ENCODE data around the gene ANKRD28.

Gene ANKRD28

DNA sequence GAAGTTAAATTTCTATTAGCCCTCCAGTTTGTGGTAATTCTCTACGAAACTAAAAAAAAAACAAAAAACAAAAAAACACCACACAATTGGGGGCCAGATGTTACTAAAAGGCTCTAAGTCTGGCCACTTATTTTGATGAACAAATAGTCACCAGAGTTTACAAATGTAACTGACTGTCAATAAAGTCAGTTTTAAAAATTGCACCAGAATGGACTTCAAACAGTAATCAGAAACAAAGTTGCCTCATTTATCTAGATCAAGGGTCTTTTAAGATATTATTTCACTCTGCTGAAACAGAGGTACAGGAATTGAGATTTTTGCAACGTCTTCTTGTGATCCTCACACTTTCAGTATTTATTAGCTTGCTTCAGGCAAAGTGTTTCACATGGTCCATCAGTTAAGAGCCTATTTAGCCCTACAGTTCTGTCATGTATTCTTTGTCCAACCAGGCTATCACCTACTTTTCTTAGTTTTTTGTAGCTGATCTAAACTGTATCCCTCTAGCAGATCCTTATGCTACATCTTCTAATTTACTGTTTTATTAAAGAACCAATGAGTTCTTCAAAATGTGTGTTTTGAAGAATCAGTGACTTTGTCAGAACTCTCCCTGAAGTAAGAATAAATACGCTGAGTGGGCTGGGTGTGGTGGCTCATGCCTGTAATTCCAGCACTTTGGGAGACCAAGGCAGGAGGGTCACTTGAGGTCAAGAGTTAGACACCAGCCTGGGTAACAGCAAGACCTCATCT, 74.7 kb downstream of the ANKRD28 start:
- no peak for DNase-seq

DNA sequence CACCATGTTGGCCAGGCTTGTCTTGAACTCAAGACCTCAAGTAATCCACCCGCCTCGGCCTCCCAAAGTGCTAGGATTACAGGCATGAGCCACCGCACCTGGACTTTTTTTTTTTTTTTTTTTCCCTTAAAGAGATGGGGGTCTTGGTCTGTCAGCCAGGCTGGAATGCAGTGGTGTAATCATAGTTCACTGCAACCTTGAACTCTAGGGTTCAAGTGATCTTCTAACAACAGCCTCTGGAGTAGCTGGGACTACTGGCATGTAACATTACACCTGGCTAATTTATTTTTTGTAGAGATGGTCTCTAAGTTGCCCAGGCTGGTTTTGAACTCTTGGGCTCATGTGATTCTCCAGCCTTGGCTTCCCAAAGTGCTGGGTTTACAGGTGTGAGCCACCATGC, 81.6 kb downstream of the ANKRD28 start:
- no peak for DNase-seq

DNA sequence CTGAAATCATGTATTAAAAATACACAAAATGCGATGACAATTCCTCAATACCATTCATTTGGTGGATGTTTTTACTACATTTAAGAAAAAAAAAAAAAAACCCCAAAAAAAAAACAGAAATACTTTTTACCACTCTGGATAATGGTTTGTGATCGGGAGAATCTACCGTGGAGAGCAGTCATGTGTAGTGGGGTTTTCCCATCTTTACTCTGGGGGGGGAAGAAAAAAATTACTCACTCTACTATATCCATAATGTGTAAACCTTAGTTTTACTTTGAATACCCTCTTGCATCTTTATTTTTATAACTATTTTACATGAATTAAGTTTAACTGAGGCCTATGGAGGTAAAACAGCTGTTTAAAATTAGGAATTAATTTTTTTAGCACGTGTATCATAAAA, 83.3 kb downstream of the ANKRD28 start:
- DNase-seq, result no peak

DNA sequence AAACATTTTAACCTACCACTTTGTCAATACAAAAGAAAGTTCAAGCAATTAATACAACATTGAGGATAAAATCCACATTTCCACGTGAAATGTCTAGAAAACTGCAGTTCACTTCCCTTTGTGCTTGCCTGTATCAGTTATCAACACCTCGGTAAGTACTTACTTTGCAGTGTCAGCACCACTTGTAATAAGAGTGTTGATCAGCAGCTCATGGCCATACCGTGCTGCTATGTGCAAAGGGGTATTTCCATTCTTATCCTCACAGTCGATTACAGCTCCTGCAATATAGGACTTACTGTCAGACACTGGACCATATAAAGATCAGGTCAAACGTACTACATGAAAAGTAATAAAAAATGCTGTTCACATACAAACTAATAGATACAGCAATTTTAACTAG, 84.4 kb downstream of the ANKRD28 start:
- DNase-seq, result no peak

DNA sequence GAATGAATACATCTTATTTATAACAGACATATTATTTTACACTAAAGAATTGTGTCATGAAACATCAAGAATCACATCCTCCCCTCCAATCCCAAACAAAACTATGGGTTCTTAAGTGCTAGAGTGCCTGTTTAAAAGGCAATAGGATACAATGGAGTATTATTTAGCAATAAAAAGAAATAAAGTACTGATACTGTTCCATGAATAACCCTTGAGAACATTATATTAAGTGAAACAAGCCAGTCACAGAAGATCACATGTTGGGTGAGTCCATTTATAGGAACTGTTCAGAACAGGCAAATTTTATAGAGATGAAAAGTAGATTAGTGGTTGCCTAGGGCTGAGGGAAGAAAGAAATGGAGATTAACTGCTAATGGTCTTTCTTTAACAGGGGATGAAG, 86.5 kb downstream of the ANKRD28 start:
- no peak for DNase-seq

DNA sequence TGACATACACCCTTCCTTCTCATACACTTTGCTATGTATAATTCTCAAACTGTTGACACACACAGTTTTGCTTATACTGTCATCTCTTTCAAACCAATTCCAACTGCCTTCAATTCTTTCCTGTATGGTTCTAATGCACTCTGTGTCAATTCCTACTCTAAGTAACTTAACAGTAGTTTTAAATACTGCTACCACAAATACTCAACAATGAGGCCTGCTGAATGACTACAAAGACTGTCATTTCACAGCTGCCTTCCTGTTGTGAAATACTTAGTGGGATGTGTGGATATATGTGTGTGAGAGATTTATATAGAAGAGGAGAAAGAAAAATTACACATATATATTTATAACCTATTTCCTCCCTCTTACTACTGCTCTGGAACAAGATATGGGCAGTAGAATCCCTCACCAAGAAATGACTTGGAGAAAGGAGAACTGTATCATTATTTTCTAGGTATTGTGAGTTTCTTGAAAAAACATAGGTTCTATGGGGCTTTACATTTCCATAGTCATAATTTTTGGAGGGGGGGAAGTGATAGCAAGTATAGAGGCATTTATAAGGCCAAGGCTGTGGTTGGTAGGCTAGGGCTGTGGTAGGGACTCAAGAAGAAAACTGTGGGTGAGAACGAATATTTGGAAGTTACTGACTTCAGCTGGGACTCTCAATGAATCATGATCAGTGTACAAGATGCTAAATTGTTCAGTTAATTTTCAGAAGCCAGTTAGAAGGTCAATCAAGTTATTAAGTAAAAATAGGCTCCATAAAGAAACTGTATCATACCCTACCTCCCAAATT, 88.7 kb downstream of the ANKRD28 start:
- no peak for DNase-seq

DNA sequence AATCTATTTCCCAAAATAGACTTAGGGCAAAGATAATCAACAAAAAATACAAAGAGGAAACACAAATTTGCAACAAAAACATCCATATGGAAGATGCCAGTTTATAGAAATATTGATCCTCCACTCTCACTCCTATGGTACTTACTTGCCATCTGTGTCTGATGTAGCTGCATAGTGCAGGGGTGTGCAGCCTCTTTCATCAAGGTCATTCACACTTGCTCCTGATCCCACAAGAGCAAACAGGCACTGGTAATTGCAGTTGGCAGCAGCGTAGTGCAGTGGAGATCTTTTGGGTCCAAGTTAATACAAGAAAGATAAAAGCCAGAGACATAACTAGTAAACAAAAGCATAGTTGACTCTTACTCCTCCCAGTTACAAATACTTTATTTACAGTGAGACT, 90.0 kb downstream of the ANKRD28 start:
- DNase-seq, result no peak

DNA sequence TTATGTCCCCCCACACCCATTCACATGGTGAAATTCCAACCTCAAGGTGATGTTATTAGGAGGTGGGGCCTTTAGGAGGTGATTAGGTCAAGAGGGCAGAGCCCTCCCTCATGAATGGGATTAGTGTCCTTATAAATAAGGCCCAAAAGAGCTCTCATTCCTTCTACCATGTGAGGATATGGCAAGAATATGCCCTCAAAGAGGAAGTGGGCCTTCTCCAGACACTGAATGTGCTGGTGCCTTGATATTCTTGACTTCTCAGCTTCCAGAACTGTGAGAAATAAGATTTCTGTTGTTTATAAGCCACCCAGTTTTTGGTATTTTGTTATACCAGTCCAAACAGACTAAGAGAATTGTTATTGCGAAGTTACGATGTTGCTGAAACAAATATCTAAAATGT, 94.4 kb downstream of the ANKRD28 start:
- no peak for DNase-seq

DNA sequence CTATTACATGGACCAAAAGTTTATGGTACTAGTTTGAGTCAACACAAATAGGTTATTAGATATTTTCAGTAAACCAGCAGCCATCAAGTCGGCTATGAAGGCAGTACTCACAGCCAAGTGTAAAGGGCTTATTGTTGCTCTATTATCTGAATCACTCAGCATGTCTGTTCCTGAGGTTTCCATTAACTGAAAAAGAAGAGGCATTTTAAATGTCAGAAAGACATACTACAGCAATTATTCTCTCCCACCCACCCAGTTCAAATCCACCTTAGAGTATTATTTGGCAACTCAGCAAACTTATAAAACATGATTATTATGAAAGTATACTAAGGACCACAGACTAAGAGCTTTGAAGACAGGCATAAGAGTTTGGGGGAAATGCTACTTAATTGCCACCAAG, 103.2 kb downstream of the ANKRD28 start:
- no peak for DNase-seq

DNA sequence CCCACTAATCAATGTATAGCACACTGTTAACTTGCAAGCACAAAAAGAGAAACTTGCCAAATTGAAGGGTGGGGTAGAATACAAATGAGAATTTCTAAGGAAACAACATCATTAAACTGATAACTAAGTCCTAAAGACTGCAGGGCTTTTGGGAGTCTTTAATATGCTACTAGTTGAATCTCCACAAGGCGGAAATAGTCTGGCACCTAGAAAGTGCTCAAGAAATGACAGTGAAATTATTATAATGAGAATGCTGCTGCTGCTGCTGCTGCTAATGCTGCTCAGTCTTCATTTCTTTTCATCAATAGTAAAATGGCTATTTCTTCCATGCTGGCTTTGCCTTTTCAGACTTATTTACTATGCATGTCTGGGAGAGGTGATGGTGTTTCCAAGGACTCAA, 104.4 kb downstream of the ANKRD28 start:
- no peak for DNase-seq

DNA sequence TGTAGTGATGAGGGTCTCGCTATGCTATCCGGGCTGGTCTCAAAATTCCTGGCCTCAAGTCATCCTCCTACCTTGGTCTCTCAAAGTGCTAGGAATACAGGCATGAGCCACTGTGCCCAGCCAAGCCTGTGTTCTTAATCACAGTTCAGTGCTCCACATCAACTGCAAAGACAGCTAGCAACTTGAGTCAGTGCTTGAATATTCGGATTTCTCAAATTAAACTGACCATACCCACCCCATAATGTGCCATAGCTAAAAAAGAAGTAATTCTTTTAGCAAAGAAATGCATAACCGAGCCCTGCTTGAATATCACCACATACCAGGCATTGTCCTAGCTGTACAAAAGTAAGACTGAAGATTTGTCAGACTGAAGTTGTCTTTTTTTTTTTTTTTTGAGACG, 107.0 kb downstream of the ANKRD28 start:
- no peak for DNase-seq

DNA sequence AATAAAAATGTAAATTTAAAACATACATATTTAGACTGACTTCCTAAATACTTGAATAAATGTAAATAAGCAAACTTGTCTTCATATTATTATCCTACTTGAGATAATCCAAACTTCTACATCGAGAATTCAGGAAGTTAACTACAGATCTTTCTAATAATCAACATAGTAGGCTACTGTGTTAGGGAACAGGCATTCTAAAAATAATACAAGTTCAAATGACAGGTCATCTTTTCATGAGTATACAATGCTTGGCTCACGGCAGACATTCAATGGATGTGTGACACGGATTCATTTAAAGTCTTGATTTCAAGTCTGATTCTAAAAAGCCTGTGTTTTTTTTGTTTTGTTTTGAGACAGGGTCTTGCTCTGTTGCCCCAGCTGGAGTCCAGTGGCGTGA, 107.5 kb downstream of the ANKRD28 start:
- DNase-seq, result no peak

DNA sequence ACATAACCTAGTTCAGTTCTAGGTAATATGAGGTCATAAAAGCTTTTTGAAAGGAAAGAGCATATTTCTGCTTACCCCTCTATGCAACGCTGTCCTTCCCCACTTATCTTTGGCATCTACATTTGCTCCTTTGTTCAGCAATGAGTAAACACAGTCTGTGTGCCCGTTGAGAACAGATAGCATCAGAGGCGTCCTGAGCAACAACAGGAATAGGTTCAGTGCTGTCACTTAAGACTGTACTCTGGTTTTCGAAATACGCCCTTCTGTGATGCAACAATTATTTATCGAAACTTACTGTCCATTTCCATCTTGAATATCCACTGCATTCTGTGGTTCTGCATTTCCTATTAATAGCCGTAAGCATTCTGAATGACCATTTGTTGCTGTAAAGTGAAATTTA, 111.9 kb downstream of the ANKRD28 start:
- DNase-seq, result no peak

DNA sequence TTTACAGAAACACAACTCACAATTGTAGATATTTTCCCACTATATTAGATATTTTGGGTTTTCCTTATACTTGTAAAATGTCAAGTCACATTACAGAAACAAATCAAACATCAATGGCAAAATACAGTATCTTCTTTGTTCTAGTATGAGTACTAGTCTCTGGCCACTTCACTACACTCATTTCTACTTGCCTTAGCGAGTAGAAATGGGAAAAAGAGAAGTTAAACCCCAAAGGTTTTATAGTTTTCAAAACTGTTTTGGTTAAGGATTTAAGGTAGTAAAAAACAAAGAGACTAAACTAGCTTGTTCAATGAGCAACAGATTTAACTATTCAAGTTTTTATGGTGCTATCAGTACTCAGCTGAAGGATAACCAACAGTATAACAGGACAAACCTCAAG, 114.5 kb downstream of the ANKRD28 start:
- no peak for DNase-seq

DNA sequence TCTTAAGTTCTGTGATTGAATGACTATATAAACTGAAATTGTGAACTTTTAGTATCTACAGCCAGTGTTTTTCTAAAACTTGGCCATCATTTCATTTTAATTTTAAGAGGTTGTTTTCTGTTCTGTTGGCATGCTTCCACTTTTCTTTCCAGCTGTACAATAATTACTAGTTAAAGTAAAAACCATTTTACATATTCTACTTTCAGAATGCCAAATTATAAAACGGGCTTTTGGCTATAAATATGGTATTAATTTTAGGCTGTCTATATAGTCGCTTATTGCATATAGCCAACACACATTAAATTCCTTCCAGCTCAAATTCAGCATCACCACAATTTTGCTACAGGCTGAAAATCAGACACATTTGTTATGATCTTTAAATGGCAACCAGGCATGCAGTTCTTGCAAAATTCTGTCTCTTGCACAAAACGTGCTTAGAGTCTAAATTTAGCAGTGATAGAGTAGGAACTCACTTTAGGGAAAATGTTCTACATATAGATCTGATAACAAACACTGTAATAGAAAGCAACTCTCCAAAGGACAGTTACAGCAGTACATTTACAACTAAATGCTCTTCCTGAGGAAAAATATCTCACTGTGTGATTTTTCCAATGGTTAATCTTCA, 115.1 kb downstream of the ANKRD28 start:
- DNase-seq, result no peak

DNA sequence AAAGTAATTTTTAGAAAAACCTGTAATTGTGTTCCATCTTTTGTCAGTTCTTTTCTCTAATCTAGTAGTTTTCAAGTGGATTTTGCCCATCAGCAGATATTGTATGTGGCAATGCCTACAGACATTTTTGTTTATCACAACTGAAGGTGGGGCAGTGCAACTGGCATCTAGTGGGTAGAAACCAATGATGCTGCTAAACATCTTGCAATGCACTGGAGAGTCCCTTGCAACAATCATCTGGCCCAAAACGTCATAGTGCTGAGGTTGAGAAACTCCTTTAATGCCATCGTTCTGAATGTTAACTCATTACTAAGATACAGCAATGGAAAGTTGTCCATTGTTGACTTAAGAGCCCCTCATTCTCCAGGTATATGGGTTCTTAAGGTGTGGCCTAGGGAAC, 116.1 kb downstream of the ANKRD28 start:
- no peak for DNase-seq

DNA sequence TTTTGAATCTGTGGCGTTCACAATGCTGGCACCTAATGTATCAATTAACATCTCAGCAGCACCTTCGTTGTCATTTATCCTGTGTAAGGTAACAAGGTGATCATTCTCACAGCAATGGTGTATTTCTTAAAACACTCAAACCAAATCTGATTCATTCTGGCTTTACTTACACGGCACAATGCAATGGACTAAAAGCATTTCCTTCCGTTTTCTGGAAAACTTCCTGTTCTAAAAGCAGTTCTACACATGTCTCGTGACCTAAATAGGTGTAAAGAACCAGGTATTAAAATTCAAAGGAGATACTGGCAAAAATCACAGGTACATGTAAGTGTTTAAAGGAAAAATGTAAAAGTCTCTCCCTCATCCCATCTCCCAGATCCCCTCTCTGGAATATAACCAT, 118.5 kb downstream of the ANKRD28 start:
- DNase-seq, result no peak

DNA sequence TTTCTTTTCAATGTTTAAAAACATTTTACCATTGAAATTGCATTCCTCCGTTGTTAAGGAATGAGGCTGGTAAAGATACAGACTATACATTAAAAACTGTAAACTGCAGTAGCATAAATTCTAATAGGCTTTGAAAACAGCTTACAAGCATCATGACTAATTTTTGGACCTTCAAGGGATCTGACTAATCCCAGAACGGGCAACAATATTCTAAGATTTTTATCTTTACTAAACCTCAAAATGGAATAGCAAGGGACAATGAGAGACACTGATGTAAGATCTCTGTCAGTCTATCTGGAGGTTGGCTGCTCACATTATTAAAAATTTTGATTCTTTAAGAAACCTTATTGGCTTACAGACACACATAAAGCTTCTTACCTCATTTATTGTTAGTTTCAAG, 121.5 kb downstream of the ANKRD28 start:
- no peak for DNase-seq

DNA sequence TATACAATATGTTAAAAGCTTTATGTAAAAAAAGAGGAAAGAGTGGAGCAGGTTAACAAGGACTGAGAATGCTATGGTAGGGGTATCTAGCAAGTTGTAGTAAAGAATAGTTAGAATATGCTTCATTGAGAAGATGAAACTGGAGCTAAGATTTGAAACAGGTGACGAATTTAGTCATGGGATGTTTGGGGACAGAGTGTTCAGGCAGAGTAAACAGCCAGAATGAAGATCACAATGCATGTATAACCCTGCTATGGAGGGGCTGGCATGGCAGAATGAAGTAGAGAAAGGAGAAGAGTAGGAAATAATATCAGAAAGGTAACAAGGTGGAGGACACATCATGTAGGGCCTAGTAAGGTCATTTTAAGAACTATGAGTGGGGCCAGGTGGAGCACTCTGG, 124.2 kb downstream of the ANKRD28 start:
- no peak for DNase-seq

DNA sequence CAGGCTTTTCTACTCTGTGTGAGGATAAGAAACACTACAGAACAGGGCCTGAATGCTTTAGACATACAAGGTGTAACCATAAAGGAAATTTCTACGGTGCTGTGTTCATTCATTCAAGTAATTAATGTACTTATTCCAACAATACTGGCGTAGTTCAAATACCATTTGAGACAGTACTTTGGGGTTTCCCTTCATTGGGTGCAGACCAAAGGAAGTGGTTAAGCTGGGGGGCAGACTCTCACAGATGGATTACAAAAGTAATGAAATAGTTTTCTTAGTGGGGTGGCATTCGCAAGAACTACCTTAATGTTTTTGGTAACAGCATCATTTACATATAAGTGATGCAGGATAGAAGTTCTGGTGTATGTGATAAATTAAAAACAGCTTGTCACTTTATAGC, 130.3 kb downstream of the ANKRD28 start:
- DNase-seq, result peak in 3 of 6 experiments; percentile 14 to 32 (median 31)

DNA sequence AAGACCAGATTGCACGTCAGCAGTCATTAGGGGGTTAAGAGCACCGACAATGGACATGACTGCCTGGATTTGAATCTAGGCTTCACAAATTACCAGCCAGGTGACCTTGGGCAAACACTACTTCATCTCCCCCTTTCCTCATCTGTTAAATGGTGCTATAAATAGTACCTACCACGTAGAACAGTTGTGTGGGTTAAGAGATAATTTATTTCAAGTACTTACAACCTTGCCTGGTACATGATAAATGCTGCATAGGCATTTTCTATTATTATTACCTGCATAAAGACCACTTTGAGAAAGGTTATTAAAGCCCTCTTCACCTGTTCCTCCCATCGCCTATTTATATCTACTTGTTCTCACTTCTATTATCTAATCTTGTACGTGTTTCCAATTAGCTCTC, 131.5 kb downstream of the ANKRD28 start:
- no peak for DNase-seq

DNA sequence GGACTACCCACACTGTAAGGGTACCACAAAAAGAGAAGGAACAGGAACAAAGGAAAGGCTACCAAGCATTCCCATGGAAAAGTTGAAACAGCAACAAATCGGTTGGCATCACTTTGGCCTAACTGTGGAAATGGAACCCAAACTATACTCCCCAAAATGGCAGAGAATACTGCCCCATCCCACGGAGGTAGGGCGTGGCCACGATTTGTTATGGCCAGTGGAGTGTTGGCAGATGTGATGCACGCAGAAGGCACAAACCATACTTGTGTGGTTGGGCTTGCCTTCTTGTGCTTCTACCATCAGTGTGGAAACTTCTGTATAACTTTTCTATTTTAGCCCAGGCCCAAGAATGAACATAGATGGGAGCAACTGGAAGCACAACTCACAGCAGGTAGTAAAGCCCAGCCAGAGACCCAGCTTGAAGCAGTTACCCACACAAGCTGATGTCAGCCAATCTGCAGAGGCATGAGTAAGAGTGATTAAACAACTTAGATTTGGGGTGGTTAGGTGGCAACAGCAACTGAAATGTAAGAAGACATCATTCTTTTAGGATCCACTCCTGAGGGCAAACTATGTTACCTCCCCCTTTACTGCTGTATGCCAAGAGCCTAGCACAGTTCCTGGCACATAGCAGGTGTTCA, 132.1 kb downstream of the ANKRD28 start:
- DNase-seq, result no peak

DNA sequence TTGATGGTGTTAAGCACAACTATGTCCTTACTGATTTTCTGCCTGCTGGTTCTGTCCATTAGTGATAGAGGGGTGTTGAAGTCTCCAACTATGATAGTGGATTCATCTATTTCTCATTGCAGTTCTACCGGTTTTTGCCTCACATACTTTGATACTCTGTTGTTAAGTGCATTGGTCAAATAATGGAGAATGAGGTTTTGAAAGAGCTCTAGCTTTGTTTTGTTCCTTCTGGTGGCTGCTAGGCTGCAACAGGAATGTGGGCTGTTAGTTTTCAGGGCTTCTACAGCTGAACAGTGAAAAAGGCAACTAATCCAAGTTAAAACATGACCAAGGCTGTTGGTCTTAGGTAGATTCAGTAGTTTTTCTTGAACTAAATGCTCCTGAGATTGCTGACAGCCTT, 133.6 kb downstream of the ANKRD28 start:
- DNase-seq, result no peak

All from stimulated activated naive CD4-positive, alpha-beta T cell (primary cell).